Activated naive CD4-positive, alpha-beta T cell (primary cell): ENCODE measurements around the gene RALGPS2.
"Not testable (repeated sequence)": the region's sequence is repeated elsewhere in the genome, so short reads cannot be mapped to it uniquely, and the experiment has no call there.

Source experiments
- DNase-seq, 4 experiments: peaks; one replicate each; lab custom pipeline; 2025; lab: John Stamatoyannopoulos, UW

RALGPS2 gene

DNA sequence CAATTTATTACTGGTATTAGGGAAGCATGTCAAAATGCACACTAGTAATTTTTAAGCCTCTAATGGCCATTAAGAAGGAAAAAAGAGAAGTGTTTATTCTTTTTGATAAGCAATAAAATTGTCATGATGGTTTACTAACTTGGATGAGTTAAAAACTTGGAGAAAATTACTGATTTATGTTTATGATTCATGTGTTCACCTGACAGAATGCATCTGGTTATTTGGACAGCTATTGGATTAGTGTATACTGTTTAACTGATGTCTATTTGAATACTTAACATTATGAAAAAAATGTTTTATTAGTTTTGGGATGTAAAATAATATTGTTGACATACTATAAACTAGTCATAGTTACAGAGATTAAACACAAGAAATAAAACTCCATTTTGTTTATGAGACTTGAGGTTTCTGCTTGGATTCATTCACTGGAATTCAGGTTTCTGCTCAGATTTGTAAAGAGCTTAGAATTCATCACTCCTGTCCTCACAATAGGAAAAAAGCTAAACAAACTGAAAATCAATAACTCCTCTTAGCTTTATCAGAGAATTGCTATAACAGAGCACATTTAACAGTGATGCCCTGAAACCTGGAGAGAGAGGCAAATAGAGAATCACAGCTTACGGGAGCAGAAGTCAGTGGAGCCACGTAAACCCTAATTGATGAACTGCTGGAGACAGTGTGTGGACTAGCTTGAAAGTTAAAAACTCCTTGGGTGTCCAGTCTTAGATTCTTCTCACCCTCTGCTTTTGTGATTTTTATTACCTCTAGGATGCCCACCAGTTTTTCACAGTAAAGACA lies 56.7 kb downstream of the RALGPS2 start:
- DNase-seq = no peak

DNA sequence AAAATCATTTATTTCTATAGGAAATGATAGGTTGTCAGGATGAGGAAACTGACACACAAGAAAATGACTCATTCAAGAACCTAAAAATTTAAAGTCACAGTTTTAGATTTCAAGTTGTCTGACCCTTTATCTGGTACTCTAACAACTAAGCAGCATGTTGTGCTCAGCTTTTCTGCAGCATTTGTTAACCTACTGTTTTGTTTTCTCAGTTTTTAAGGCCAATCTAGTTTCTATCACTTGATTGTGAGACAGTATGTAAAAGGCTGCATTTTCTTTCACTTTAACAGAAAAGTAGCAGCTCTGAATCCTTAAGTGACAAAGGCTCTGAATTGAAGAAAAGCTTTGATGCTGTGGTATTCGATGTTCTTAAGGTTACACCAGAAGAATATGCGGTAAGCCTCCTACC lies 59.1 kb downstream of the RALGPS2 start:
- no peak for DNase-seq

DNA sequence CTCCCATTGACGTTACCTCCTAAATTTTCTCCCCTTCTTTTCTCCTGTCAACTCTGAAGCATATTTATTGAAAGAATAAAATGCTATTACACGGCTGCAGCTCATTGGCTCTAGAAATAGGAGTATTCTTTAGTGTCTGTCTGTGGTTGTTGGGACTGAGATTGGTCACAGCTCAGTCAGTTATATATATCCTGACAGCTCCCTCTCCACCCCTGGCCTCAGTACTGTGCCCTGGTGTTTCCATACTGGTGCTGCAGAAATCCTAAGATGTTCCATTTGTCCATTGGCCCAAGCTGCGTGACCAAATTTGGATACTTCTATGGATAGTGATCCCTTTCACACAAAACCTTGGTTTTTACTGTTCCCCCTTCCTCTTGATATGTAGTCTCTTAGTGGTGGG lies 67.3 kb downstream of the RALGPS2 start:
- DNase-seq = no peak

DNA sequence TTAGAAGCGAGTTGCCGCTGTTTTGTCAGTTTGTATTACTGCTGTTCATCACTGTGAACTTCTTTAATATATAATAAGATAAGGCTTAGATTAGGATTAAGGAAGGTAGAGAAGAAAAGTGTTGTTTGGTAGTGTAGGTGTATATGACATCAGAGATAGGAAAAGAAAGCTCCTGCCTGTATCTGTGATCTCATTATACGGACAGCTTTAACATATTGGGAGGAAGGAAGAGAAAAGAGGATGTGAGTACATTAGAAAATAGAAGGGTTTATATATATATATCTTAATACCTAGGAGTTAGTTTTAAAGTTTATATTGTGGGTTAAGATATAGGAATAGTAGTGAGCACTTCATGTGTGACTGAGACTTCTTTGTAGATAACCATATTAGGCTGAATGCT lies 71.0 kb downstream of the RALGPS2 start:
- no peak for DNase-seq

DNA sequence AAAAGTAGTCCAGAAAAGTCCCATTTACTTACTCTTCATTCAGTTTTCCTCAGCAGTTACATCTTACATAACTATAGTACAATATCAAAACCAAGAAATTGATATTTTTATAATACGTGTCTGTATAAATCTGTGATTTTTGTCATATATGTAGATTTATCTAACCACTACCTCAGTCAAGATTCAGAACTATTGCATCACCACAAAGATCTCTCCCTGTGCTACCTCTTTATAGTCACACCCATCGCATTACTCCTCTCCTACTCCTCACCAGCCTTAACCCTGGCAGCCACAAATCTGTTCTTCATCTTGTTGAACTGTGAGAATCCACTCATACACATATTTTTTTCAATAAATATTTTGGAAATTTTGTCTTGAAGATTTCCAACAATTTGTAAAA lies 72.5 kb downstream of the RALGPS2 start:
- no peak for DNase-seq

DNA sequence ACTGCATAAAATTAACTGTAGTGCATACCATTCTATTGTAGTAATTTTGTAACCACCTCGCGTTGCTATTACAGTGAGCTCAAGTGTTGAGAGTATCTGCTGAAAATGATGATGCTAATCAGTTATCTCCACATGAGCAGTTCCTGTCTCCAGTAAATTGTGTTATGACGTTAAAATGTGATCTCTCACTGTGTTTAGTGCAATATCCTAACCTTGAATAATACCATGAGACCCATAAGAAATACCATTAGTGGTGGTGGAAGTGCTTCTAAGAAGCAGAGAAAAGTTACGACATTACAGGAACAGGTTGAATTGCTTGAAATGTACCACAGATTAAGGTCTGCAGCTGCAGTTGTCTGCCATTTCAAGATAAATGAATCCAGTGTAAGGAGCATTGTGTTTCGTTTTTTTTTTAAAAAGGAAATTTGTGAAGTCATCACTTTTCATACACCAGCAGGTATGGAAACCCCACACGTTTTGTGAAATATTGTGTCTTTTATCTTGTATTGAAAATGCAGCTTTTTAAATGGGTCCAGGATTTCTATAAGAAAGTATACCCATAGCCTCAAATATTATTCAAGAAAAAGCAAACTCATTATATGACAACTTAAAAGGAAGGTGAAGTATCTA lies 73.3 kb downstream of the RALGPS2 start:
- DNase-seq = no peak

DNA sequence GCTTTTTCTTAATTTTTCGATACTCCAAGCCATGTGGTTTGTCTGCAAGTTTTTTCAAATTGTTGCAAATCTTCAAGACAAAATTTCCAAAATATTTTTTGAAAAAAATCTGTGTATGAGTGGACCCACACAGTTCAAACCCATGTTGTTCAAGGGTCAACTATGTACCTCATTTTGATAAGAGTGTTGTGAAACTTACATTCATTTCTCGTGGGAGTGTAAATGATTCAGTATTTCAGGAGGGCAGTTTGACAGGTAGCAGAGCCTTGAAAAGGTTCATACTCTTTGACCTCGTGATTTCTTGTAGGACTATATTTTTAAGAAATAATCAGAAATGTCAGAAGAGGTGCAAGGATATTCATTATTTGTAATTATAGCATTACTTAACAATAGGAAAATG lies 77.8 kb downstream of the RALGPS2 start:
- no peak for DNase-seq

DNA sequence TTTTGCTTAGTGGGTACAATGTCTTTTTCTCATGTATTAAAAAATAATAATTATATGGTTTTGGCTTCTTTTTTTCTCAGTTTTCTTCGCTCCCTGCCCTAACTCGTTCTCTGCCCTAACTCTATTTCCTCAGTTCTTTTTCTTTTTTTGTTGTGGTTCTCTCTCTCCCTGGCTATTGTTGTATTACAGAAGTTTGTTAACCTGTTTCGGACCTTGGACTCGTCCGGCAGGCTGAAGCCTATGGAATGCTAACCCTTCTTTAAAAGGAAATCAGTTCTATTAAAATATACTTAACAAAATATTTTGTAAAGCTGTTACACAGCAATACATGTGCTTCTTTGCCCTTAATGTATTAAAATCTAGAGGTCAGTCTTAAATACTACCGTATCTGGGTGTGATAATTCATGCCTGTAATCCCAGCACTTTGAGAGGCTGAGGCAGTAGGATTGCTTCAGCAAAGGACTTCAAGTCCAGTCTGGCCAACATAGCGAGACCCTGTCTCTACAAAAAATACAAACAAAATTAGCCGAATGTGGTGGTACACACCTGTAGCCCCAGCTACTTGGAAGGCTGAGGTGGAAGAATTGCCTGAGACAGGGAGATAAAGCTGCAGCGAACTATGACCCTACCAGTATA lies 81.7 kb downstream of the RALGPS2 start:
- no peak for DNase-seq

DNA sequence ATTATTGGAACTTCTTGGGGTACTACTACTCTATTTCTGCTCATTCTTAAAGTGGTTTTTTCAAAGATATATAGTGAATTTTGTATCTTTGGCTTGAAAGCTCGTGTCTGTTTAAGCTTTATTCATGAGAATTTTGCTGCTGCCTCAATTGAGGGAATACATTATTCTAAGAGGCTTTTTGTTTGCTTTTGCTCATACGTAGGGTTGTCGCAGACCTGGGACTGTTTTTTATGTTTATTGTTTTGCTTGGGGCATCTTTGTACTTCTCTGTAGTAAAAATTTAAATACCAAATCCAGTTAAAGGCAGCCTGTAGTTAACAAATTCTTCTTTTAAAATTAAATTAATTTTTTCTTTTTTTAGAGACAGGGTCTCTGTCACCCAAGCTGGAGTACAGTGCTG lies 83.5 kb downstream of the RALGPS2 start:
- DNase-seq = no peak

DNA sequence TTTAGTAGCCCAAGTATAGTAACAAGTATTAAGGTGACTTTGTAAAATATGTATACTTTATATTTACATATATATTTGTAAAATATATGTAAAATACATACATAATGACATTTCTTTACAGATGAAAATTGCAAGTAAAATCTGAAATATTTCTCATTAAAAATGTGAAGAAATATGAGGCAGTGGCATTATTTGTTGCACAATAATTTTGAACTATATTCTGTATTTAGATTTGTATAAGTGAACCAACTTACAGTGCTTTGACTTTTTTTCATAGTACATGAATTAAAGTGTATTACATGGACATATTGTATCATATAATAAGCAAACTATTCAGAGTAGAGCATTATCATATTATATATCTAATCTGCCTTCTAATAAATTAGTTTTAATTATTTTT lies 85.5 kb downstream of the RALGPS2 start:
- no peak for DNase-seq

DNA sequence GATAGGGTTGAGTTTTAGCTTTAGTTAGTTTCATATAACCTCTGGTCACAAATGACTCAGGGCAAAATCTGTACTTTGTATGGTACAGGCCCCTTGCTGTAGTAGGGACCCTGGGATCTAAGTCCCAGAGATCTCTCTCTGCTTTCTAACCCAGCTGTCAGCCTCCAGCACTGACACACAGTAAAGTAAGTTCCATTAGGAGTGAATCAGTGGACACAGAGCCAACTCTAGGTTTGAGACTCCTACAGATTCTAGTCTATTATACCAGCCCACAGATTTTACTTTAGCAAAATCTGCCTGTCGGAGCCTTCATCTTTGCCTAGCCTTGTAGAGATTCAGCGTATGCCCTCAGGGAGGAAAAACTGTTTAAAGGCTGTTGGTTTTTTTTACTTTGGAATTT lies 93.4 kb downstream of the RALGPS2 start:
- DNase-seq = no peak

DNA sequence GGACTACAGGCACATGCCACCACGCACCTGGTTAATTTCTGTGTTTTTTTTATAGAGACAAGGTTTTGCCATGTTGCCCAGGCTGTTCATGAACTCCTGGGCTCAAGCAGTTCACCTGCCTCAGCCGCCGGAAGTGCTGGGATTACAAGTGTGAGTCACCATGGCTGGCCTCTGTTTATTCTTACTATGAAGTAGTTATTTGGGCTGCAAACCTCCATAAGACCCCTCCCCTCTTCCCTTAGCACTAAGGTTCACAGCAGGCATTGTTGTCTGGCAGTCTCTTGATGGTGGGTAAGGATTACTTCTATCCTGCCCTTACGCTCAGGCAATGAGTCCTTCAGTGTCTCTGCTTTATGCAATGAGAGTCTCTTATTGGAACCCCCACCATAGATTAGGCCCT lies 94.1 kb downstream of the RALGPS2 start:
- DNase-seq = no peak

DNA sequence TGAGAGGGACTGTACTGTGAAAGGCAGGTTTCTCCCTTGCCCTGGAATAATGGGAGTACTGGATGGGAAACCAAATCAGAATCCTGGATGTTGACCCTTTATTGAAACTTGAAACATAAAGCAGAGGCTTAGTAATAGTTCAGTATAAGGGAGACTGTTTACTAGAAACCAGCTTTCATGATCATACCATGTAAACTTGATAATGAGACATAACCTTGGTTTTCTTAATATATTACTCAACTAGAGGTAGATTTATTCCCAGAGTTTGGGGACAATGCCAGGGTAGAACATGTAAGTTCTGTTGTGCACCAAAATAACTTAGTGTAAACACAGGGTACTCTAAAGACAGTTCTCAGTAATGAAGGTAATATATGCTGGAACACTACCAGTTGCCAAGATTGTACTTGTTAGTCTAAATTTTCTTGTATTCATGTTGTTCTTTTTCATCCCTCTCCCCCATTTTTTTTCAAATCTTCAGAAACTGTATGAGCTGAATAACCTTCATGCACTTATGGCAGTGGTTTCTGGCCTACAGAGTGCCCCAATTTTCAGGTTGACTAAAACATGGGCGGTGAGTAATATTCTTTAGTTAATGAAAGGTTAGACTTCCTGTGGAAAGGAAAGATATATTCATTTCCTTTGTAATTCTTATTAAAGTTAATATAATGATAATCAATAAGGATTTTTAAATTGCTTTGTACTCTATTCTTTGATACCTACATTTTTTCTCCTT lies 96.3 kb downstream of the RALGPS2 start:
- DNase-seq = no peak

DNA sequence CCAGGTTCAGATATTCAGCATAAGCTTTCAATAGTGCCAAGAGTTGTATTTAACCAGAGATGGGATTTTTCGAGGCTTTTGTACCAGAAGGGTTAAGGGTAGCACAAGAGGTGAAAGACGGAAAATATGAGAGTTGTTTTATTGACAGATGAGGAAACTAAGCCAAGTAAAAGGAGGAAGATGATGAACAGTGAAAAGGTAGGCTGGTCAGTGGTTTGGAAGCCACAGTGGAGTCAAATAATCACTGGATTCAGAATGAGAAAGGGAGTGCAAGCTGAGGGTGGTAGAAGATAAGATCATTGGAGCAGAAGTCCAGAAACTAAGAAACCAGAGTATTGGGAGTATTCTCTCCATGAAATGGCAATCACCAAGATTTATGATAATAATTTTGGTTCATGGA lies 100.1 kb downstream of the RALGPS2 start:
- no peak for DNase-seq

DNA sequence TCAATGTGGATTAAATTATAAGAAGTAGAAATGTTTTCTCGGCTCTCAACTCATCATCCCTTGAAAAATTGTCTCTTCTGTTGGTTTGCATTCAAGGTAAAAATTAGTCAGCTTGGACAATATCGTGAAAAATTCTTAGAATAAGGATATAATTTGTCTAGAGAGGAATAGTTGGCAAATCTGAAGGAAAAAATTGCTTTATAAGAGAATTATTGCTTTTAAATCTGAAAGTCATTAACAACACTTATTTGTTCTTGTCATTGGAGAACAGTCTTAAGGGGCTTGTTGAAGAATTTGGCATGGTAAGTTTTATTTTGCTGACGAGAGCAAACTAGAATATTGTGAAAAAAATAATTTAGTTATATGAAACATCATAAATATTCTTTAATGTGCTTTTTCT lies 119.4 kb downstream of the RALGPS2 start:
- DNase-seq = no peak

DNA sequence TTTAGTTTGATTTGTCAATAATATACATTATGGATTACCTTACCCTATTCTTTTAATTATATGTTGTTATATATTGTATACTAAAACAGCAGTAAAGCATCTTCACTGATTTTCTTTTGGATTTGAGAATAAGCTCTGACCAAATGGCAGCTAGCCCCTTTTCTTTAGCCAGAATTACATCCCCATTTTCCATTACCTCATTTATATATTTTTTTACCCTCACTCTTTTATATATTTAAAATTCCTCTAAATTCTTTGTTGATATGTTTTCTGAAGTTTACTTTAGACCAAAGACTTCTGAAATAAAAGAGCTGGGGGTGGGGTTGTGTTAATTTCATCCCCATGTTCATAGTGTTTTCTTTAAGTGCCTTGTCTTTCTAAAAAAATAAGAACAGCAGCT lies 121.3 kb downstream of the RALGPS2 start:
- no peak for DNase-seq

DNA sequence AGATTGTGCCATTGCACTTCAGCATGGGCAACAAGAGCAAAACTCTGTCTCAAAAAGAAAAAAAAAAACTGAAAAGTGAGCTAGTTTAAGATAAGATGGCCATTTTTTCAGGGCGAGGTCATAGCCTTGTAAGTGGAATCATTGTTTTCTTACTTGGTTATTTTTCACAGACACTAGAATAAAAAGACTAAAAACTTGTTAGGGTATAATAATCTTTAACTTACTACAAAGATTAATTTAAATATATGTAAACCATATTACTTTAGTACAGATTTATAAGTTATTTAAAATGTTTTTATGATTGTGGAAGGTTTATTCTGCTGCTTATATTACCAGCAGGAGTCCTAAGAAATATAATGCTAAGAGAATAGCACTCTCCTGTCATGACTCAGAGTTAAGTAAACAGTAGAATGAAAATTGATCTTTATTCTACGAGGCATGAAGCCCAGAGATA lies 122.4 kb downstream of the RALGPS2 start:
- no peak for DNase-seq

DNA sequence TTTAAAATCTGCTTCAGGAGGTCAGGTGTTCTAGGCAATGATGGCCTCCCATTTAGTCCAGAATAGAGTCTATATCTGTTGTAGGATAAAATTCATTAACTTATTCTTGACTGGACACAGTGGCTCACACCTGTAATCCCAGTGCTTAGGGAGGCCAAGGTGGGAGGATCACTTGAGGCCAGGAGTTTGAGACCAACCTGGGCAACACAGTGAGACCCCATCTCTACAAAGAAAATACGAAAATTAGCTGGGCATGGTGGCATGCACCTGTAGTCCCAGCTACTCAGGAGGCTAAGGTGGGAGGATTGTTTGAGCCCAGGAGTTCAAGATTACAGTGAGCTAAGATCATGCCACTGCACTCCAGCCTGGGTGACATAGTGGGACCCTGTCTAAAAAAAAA lies 122.9 kb downstream of the RALGPS2 start:
- not testable (repeated sequence) for DNase-seq

DNA sequence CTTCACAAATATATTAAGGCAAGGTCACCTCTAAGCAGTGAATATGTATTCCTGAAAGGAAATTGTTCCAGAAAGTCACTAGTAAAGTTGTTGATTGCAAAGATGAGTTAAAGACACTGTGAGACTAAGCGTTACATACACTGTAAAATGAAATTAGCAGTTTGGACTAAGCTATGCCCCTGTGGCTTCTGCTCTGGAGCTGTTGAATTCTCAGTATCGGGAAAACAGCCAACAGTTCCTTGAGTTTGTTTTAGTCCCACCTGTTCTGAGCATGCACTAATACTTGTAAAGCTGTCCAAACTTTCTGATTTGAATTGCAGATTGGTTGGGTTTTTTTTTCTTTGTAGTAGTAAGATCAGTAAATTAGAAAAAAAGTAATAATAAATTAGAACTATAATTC lies 124.9 kb downstream of the RALGPS2 start:
- DNase-seq = no peak

DNA sequence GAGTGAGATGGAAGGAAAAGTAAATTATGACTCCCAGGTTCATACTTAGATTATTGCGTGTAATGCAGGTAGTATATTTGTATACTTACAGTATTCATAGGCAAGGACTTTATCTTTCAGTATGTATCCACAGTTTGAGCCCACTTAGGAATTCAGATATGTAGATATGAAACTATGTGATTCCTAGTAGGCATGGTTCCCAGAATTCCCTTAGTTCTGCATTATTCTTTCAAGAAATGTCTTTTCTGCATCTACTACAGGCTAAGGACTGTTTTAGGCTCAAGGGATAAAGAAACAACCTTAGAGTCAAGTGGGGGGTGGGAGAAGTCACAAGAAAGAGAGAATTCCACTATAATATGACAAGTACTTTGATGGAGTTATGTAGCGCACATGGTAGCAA lies 132.1 kb downstream of the RALGPS2 start:
- DNase-seq = no peak

DNA sequence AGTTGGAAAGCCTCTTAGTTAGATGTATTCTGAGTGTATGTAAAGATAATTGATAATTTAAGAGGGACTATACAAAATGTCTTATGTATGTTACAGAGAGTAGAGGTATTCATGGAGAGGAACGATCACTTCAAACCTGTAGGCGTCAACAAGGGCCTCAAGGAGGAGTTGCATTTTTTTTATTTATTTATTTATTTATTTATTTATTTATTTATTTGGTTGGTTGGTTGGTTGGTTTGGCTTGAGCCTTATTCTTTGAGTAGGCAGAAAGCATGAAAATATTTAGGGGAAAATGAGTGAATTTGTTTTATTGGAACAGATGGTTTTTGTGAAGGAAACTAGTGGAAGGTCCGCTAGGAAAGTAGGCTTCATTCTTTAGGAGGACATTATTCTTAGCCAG lies 137.4 kb downstream of the RALGPS2 start:
- DNase-seq = no peak

DNA sequence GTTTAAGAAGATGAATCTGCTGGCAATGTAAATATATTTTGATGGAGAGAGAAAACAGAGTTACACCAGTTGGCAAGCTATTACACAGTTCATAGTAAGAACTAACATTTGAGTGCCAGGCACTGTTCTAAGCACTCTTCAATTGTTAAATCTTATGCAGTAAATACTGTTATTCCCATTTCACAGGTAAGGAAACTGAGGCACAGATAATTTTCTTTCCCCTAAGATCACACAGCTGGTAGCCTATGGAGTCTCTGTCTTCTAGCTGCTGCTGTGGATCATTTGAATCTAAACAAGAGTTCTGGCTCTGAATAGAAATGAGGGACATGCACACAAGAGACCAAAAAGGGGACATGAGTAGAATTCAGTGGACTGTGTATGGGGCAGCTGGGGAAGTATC lies 137.8 kb downstream of the RALGPS2 start:
- DNase-seq = no peak

DNA sequence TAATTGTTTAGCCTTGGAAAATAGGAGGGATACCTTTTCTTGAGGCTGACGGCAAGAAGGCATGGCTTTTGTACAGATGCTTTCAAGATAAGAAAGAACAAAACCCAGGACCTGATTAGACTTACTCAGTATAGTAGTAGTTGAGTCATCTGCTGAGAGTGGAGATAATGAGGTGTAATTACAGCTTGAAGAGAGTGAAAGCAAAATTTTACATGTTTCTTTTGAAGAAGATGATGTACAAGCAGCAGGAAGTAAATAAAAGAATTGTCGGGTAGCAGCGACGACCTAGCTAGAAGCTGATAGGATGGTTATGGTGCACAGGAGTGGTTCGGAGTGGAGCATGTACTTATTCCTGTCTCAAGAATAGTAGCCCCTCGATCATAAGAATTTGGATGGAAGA lies 139.3 kb downstream of the RALGPS2 start:
- DNase-seq = no peak
